NCI-H2196 (cell line): ENCODE results near the gene GGA2.
A peak's percentile ranks its signal among the peaks of the same experiment; 100 is the strongest.
"Not testable (repeated sequence)": the region's sequence is repeated elsewhere in the genome, so short reads cannot be mapped to it uniquely, and the experiment has no call there.

Experiments used
- DNase-seq: peaks from one replicate; lab custom pipeline; 2025; ENCODE audit not compliant: unreplicated experiment; lab: John Stamatoyannopoulos, UW

GGA2 gene

GRCh38 chr16:23478566-23478965 is 31.7 kb downstream of the GGA2 start:
- no peak for DNase-seq

- DNase-seq, result no peak
Measured at GRCh38 chr16:23476289-23476688, 34.0 kb downstream of the GGA2 start.

GRCh38 chr16:23469814-23470213 is 40.5 kb downstream of the GGA2 start:
- DNase-seq, result peak; percentile 74

GRCh38 chr16:23466162-23466885 is 44.0 kb downstream of the GGA2 start:
- DNase-seq, result no peak

GRCh38 chr16:23465179-23465578 is 45.1 kb downstream of the GGA2 start:
- DNase-seq, result no peak

GRCh38 chr16:23464196-23464595 is 46.1 kb downstream of the GGA2 start:
- DNase-seq, result no peak

- DNase-seq, result peak; percentile 71
Measured at GRCh38 chr16:23462994-23463393, 47.3 kb downstream of the GGA2 start.

- DNase-seq, result no peak
Measured at GRCh38 chr16:23453338-23454052, 56.8 kb downstream of the GGA2 start.

GRCh38 chr16:23452572-23453337 is 57.5 kb downstream of the GGA2 start, which contains the start of gene COG7:
Gene COG7, minus strand, starts transcription at chr16:23453189. Its CDS starts 195 bp downstream, at chr16:23452994.
- peak; percentile 88 for DNase-seq

- DNase-seq, result no peak
Measured at GRCh38 chr16:23452221-23452571, 58.1 kb downstream of the GGA2 start.

- DNase-seq, result no peak
Measured at GRCh38 chr16:23448392-23448791, 61.9 kb downstream of the GGA2 start.

GRCh38 chr16:23437542-23437941 is 72.8 kb downstream of the GGA2 start:
- DNase-seq, result not testable (repeated sequence)

GRCh38 chr16:23436951-23437350 is 73.3 kb downstream of the GGA2 start:
- DNase-seq, result no peak

GRCh38 chr16:23435500-23435899 is 74.8 kb downstream of the GGA2 start:
- DNase-seq, result peak; percentile 52

- DNase-seq, result peak; percentile 75
Measured at GRCh38 chr16:23434380-23434779, 75.9 kb downstream of the GGA2 start.

GRCh38 chr16:23433261-23433920 is 76.9 kb downstream of the GGA2 start:
- peak; percentile 12 for DNase-seq

GRCh38 chr16:23432176-23433128 is 77.8 kb downstream of the GGA2 start:
- peak; percentile 11 for DNase-seq

- no peak for DNase-seq
Measured at GRCh38 chr16:23428351-23428750, 81.9 kb downstream of the GGA2 start.

- DNase-seq, result peak; percentile 75
Measured at GRCh38 chr16:23424292-23424958, 85.9 kb downstream of the GGA2 start.
